ENCODE measurements around the gene TOMM20. TPM values are rescaled to one million over a fixed set of nuclear protein-coding genes. Genes with fewer than 3 reads are reported as not detected.

The TOMM20 gene
- total RNA-seq, 1 experiment from 2014 or later = 72.6 TPM

DNA sequence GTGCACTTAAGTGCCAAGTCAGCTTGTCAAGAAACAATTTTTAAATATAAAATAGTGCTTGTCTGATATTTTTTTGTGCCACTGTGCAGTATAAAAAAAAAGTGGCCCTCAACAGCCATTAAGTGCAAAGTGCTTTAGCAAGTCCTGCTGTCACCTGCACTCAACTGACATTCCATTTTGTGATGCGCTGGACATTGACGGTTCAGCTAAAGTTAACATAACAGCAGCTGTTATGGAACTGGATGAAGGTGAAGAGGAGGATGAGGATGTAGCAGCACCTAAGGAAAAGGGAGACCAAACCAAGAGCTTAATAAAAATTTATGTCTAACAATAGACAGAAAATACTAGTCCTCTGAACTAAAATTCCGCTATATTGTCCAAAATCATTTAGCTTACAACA lies 39.7 kb upstream of the TOMM20 start:
- Histone ChIP-seq H3K27ac (ENCODE audit: low read depth, low read length, poor library complexity, severe bottlenecking) (no peak overlapping the region), H3K4me1 (ENCODE audit: insufficient read depth, low read length, poor library complexity, severe bottlenecking) (no peaks in the 10 kb centered on the region), H3K4me3 (ENCODE audit: low read depth, low read length, poor library complexity, severe bottlenecking) (no peak overlapping the region), H3K9me3 (ENCODE audit: low read depth, low read length, poor library complexity, severe bottlenecking) (no peaks in the 10 kb centered on the region), H3K27me3 (replicated peaks; ENCODE audit: insufficient read depth, low read depth, low read length, poor library complexity) (no peaks in the 10 kb centered on the region), H3K36me3 (ENCODE audit: insufficient read depth, low read length, poor library complexity, severe bottlenecking) (no peaks in the 10 kb centered on the region)
- BruUV-seq (replicated peaks) = no TSS peak
- ChIA-PET CTCF (no interaction called here), POLR2A (ENCODE audit: low non-redundant PET) (no interaction called here)
- no peak for DNase-seq (ENCODE audit: low spot score)
- intact Hi-C loops (cut with micrococcal nuclease; ENCODE audit: unreplicated experiment) = no loop called here
- TF ChIP-seq EZH2 (IDR thresholded peaks at IDR 0.05; ENCODE audit: borderline replicate concordance, low read depth, low read length, poor library complexity, severe bottlenecking) = no peak
- TF ChIP-seq, protein P1, sequence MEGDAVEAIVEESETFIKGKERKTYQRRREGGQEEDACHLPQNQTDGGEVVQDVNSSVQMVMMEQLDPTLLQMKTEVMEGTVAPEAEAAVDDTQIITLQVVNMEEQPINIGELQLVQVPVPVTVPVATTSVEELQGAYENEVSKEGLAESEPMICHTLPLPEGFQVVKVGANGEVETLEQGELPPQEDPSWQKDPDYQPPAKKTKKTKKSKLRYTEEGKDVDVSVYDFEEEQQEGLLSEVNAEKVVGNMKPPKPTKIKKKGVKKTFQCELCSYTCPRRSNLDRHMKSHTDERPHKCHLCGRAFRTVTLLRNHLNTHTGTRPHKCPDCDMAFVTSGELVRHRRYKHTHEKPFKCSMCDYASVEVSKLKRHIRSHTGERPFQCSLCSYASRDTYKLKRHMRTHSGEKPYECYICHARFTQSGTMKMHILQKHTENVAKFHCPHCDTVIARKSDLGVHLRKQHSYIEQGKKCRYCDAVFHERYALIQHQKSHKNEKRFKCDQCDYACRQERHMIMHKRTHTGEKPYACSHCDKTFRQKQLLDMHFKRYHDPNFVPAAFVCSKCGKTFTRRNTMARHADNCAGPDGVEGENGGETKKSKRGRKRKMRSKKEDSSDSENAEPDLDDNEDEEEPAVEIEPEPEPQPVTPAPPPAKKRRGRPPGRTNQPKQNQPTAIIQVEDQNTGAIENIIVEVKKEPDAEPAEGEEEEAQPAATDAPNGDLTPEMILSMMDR (conservative IDR thresholded peaks at IDR 0.05; ENCODE audit: low read depth, low read length) = no peak

DNA sequence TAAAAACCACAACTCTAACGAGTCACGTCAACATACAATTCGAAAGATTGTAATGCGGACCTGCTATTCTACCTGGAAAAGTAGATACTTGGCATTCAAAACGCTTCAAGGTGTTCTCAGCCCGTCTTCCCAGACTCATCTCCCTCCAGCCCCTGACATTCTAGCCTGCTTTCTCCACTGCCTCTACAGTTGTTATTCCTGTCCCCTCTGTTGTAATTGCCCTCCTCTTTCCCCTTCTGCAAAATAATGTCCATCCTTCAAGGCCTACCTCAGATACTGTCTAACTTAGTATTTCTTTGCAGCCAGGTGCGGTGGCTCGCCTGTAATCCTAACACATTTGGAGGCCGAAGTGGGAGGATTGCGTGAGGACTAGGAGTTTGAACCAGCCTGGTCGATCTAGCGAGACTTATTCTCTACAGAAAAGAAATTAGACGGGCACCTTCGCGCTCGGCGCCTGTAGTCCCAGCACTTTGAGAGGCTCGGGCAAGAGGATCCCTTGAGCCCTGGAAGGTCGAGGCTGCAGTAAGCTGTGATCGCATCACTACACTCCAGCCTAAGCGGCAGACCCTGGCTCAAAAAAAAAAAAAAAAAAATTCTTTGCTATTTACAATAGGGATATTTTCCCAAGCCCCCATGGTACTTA lies 33.2 kb upstream of the TOMM20 start:
- Histone ChIP-seq H3K36me3 (ENCODE audit: insufficient read depth, low read length, poor library complexity, severe bottlenecking) (peaks cover 8% of the 10 kb centered on the region), H3K4me3 (ENCODE audit: low read depth, low read length, poor library complexity, severe bottlenecking) (peak overlapping the region; percentile 68), H3K9me3 (ENCODE audit: low read depth, low read length, poor library complexity, severe bottlenecking) (no peaks in the 10 kb centered on the region), H3K27ac (ENCODE audit: low read depth, low read length, poor library complexity, severe bottlenecking) (peak overlapping the region; percentile 77), H3K4me1 (ENCODE audit: insufficient read depth, low read length, poor library complexity, severe bottlenecking) (no peaks in the 10 kb centered on the region), H3K27me3 (replicated peaks; ENCODE audit: insufficient read depth, low read depth, low read length, poor library complexity) (no peaks in the 10 kb centered on the region)
- POLR2A ChIA-PET (ENCODE audit: low non-redundant PET) = no interaction called here
- no peak for DNase-seq (ENCODE audit: low spot score)
- CTCF ChIA-PET = no interaction called here
- BruUV-seq (replicated peaks) = TSS peak; percentile 88
- TF ChIP-seq EZH2 (IDR thresholded peaks at IDR 0.05; ENCODE audit: borderline replicate concordance, low read depth, low read length, poor library complexity, severe bottlenecking) = no peak
- TF ChIP-seq, protein P1 (conservative IDR thresholded peaks at IDR 0.05; ENCODE audit: low read depth, low read length) = no peak
- intact Hi-C loops (cut with micrococcal nuclease; ENCODE audit: unreplicated experiment) = no loop called here

DNA sequence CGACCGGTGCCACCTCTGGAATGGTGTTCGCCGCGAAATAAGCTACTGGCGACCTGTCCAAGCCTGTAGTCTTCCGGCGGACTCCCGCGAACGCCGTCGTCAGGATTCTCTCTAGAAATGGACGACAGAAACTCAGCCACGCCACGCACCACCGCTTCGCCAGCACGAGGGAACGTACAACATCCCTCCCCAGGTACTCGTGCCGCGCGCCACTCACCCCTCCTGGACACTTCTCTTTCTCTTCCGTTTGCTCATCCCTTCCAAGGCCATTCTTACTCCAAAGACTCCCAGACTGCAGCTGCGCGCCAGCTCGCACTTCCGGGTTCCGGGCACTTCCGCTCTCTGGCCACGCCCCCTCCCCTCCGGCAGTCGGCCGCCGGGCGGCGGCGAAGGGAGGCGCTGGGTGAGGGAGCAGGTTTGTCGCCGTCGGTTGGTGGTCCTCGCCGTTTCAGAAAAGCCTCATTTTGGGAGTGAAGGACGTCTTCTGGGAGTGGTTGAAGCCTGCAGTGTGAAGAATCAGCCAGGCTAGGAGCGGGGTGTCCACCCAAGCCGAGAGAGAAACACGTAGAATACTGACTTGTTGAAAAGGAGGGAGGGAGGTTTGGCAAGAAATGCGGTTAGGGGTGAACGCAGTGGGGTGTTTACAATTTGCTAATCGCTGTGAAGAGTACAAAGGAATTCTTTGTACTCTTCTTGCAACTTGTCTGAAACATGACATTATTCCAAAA lies 32.5 kb upstream of the TOMM20 start, which contains the start of gene RBM34:
Gene RBM34 (minus strand): TSS at position 294 of the 728 bp plus-strand sequence. CDS start 24 bp downstream, at position 270.
- peak within 1 kb of the TSS; percentile 77 for H3K27ac ChIP-seq (ENCODE audit: low read depth, low read length, poor library complexity, severe bottlenecking)

More for the DNA sequence above, 32.5 kb upstream of the TOMM20 start, which contains the start of gene RBM34:
- intact Hi-C loops (cut with micrococcal nuclease; ENCODE audit: unreplicated experiment) = no loop called here
- H3K36me3 ChIP-seq (ENCODE audit: insufficient read depth, low read length, poor library complexity, severe bottlenecking) = peaks cover 8% of the 10 kb centered on the region
- H3K9me3 ChIP-seq (ENCODE audit: low read depth, low read length, poor library complexity, severe bottlenecking) = no peaks in the 10 kb centered on the region
- no TSS peak for BruUV-seq (replicated peaks)
- DNase-seq (ENCODE audit: low spot score) = peak; percentile 87
- H3K4me1 ChIP-seq (ENCODE audit: insufficient read depth, low read length, poor library complexity, severe bottlenecking) = no peaks in the 10 kb centered on the region
- ChIA-PET POLR2A (ENCODE audit: low non-redundant PET) (no interaction called here), CTCF (no interaction called here)
- H3K27me3 ChIP-seq (replicated peaks; ENCODE audit: insufficient read depth, low read depth, low read length, poor library complexity) = no peaks in the 10 kb centered on the region
- TF ChIP-seq EZH2 (IDR thresholded peaks at IDR 0.05; ENCODE audit: borderline replicate concordance, low read depth, low read length, poor library complexity, severe bottlenecking) = no peak
- TF ChIP-seq, protein P1 (conservative IDR thresholded peaks at IDR 0.05; ENCODE audit: low read depth, low read length) = no peak
- peak within 1 kb of the TSS; percentile 68 for H3K4me3 ChIP-seq (ENCODE audit: low read depth, low read length, poor library complexity, severe bottlenecking)

All from A673 (cell line).